Measurements from ENCODE around the gene STK11IP. TPM values are rescaled to one million over a fixed set of nuclear protein-coding genes. Genes with fewer than 3 reads are reported as not detected.

The STK11IP gene
- total RNA-seq, 2 donors from 2014 or later = 27.3 to 31.1 TPM

GRCh38 chr2:219567791-219568361 is 29.8 kb upstream of the STK11IP start:
- H3K9me3 ChIP-seq (ENCODE audit: control insufficient read depth, low read length) = no peaks in the 10 kb centered on the region
- no peak overlapping the region for H3K9ac ChIP-seq (ENCODE audit: extremely low read depth, low read length, poor library complexity, severe bottlenecking)
- Mint-ChIP-seq H3K36me3 (ENCODE audit: low read depth) (peaks cover 57% of the 10 kb centered on the region), H3K4me3 (no peak overlapping the region), H3K9me3 (no peaks in the 10 kb centered on the region), H3K27me3 (ENCODE audit: insufficient read depth) (peaks cover 2% of the 10 kb centered on the region), H3K27ac (no peak overlapping the region), H3K4me1 (peaks cover 31% of the 10 kb centered on the region)
- peaks cover 13% of the 10 kb centered on the region for H3K36me3 ChIP-seq (ENCODE audit: control insufficient read depth, insufficient read depth, low read length)
- no peak for DNase-seq
- no peaks in the 10 kb centered on the region for H3K27me3 ChIP-seq (ENCODE audit: control insufficient read depth, insufficient read depth, low read length, poor library complexity, severe bottlenecking)
- no peak overlapping the region for H3K4me3 ChIP-seq (ENCODE audit: low read length)
- 92 to 95% methylated on average over 34 to 35 of the region's 35 CpGs for WGBS, 2 experiments (ENCODE audit: insufficient coverage in 1 of 2, insufficient read length in 1 of 2)
- no peaks in the 10 kb centered on the region for H3K4me1 ChIP-seq (ENCODE audit: control insufficient read depth, insufficient read depth, low read length)
- TF ChIP-seq, protein P1, sequence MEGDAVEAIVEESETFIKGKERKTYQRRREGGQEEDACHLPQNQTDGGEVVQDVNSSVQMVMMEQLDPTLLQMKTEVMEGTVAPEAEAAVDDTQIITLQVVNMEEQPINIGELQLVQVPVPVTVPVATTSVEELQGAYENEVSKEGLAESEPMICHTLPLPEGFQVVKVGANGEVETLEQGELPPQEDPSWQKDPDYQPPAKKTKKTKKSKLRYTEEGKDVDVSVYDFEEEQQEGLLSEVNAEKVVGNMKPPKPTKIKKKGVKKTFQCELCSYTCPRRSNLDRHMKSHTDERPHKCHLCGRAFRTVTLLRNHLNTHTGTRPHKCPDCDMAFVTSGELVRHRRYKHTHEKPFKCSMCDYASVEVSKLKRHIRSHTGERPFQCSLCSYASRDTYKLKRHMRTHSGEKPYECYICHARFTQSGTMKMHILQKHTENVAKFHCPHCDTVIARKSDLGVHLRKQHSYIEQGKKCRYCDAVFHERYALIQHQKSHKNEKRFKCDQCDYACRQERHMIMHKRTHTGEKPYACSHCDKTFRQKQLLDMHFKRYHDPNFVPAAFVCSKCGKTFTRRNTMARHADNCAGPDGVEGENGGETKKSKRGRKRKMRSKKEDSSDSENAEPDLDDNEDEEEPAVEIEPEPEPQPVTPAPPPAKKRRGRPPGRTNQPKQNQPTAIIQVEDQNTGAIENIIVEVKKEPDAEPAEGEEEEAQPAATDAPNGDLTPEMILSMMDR (conservative IDR thresholded peaks at IDR 0.05) = no peak
- H3K27ac ChIP-seq (ENCODE audit: low read depth, low read length) = no peak overlapping the region

DNA sequence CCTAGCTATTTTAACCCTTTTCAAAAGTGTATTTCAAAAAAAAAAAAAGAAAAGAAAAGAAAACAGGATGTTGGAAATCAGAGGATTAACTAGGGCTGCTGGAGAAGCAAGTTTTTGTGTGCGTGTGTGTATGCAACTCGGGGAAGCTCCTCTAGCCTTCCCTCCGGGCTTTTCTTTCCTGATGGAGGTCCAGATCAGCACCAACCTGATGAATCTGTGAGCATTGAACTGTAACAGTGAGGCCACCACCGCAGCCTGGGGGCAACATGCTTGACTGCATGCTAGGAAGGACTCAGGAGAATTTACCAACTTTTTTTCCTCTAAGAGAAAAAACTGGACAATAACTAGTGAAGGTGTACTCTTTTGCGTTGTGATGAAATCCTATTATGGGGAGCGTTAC is 28.6 kb upstream of the STK11IP start:
- no peak overlapping the region for H3K9ac ChIP-seq (ENCODE audit: extremely low read depth, low read length, poor library complexity, severe bottlenecking)
- Mint-ChIP-seq H3K27me3 (ENCODE audit: insufficient read depth) (peaks cover 2% of the 10 kb centered on the region), H3K4me3 (peak overlapping the region; percentile 63), H3K9me3 (no peaks in the 10 kb centered on the region), H3K27ac (no peak overlapping the region), H3K4me1 (peaks cover 25% of the 10 kb centered on the region), H3K36me3 (ENCODE audit: low read depth) (peaks cover 49% of the 10 kb centered on the region)
- WGBS, 2 experiments (ENCODE audit: insufficient coverage in 1 of 2, insufficient read length in 1 of 2) = 90 to 98% methylated on average over 5 to 6 of the region's 6 CpGs
- H3K4me1 ChIP-seq (ENCODE audit: control insufficient read depth, insufficient read depth, low read length) = no peaks in the 10 kb centered on the region
- no peaks in the 10 kb centered on the region for H3K27me3 ChIP-seq (ENCODE audit: control insufficient read depth, insufficient read depth, low read length, poor library complexity, severe bottlenecking)
- no peaks in the 10 kb centered on the region for H3K9me3 ChIP-seq (ENCODE audit: control insufficient read depth, low read length)
- H3K4me3 ChIP-seq (ENCODE audit: low read length) = no peak overlapping the region
- H3K27ac ChIP-seq (ENCODE audit: low read depth, low read length) = no peak overlapping the region
- H3K36me3 ChIP-seq (ENCODE audit: control insufficient read depth, insufficient read depth, low read length) = peaks cover 13% of the 10 kb centered on the region
- TF ChIP-seq, protein P1 (conservative IDR thresholded peaks at IDR 0.05) = no peak
- DNase-seq = peak; percentile 44

GRCh38 chr2:219569635-219570034 is 28.0 kb upstream of the STK11IP start:
- Histone ChIP-seq H3K27ac (ENCODE audit: low read depth, low read length) (no peak overlapping the region), H3K36me3 (ENCODE audit: control insufficient read depth, insufficient read depth, low read length) (peaks cover 13% of the 10 kb centered on the region), H3K4me3 (ENCODE audit: low read length) (peak overlapping the region; percentile 73), H3K4me1 (ENCODE audit: control insufficient read depth, insufficient read depth, low read length) (no peaks in the 10 kb centered on the region), H3K9ac (ENCODE audit: extremely low read depth, low read length, poor library complexity, severe bottlenecking) (no peak overlapping the region), H3K9me3 (ENCODE audit: control insufficient read depth, low read length) (no peaks in the 10 kb centered on the region), H3K27me3 (ENCODE audit: control insufficient read depth, insufficient read depth, low read length, poor library complexity, severe bottlenecking) (no peaks in the 10 kb centered on the region)
- Mint-ChIP-seq H3K27me3 (ENCODE audit: insufficient read depth) (peaks cover 2% of the 10 kb centered on the region), H3K27ac (no peak overlapping the region), H3K9me3 (no peaks in the 10 kb centered on the region), H3K4me1 (peaks cover 25% of the 10 kb centered on the region), H3K36me3 (ENCODE audit: low read depth) (peaks cover 44% of the 10 kb centered on the region), H3K4me3 (peak overlapping the region; percentile 63)
- TF ChIP-seq, protein P1 (conservative IDR thresholded peaks at IDR 0.05) = no peak
- WGBS, 2 experiments (ENCODE audit: insufficient coverage in 1 of 2, insufficient read length in 1 of 2) = 69 to 87% methylated on average over 4 to 6 of the region's 6 CpGs
- DNase-seq = no peak
